IPS DF 19.7 (cell line): ENCODE data around the gene KIRREL3.

Experiments used
- DNase-seq: peaks from one replicate; pipeline ENCODE4 v3.0.0-alpha.2; 2013; ENCODE audit warnings: low read depth, low spot score

Gene KIRREL3

DNA sequence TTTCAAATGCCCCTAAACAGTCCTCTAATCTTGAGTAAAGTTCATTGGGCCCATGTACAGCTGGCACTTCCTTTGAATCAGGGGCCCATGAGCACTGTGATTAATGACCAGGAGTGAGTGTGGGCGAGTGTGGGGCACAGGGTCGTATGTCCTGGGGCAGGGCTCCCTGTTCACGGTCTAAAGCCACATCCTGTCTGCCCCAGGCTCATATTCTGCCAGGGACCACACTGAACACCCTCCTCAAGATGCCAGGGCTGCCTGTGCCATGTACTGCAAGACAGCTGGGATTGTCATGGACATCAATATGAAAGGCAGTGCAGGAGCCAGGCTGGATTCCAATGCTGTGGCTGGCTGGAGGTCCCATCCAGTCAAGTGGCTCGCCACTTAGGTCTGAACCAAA lies 130.5 kb downstream of the KIRREL3 start:
- DNase-seq, result no peak

DNA sequence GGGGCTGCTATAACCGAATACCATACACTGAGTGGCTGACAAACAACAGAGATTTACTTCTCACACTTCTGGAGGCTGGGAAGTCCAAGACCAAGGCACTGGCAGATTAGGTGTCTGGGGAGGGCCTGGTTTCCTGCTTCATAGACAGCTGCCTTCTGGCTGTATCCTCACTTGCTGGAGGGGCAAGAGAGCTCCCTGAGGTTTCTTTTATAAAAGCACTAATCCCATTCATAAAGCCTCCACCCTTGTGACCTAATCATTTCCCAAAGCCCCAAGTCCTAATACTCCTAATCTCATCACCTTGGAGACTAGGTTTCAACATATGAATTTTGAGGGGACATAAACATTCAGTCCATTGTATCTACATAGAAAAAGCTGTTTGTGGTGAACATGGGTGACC lies 131.8 kb downstream of the KIRREL3 start:
- DNase-seq, result no peak

DNA sequence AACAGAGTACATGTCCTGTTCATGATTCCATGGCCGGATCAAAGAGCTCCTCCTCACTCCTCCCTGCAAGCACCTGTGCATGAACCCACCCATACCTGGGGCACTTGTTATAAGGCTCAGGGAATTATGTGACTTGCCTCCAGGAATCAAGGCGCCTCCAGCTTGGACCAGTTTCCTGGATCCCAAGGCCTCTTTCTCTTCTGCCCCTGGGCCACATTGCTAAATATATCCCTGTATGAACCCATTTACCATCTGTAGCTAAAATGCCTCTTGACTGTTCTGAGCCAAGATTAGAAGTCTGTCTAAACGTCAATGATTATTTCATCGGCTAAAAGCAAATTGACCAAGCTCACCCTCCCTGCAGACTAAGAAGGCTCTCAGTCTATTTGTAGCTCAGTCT lies 135.6 kb downstream of the KIRREL3 start:
- no peak for DNase-seq

DNA sequence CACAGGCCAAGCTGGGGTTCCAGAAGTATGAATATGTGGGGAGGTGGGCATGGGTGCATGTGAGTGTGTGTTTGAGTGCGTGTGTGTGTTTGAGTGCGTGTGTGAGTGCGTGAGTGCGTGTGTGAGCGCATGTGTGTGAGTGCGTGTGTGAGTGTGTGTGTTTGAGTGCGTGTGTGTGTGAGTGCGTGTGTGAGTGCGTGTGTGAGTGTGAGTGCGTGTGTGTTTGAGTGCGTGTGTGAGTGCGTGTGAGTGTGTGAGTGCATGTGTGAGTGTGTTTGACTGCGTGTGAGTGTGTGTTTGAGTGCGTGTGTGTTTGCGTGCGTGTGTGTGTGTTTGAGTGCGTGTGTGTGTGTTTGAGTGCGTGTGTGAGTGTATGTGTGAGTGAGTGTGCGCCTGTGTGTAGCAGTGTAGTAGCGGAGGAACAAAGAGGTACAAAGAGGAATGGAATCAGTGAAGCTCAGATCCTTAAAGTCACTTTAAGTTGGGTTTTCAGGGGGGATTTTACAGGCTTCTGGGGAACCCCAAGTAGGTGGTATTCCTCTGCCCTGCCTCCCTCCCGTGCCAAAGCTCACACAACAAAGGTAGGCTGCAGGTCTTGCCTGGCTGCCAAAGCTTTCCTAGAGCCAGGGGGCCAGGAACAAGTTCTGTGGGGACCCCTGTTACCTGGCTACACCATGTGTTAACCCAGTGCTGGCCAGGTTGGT lies 137.1 kb downstream of the KIRREL3 start:
- no peak for DNase-seq

DNA sequence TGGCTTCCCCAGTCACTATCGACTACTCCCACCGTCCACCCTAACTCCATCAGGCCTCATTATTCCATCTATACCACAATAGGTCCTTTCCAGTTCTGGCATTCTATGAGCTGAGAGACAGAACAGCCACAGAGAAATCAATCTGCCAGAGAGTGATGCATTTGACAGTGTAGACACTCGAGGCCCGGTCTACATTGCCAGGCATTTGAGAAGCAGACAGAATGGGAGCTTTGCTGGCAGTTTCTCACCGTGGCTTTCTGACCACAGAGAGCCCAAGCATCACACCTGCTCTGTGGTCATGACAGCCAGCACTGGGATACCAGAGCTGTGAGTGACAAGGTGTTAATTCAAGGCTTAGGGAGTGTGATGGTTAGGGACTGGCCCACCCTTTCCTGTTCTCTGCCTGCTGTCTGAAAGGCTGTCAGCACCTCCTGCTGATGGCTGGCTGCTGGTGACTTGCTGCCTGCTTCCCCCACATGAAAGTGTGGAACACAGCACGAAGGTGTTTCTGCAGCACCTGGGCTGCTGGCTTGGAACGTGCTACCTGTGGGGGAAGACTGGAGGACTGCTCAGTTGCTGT lies 137.8 kb downstream of the KIRREL3 start:
- DNase-seq, result peak; percentile 23

DNA sequence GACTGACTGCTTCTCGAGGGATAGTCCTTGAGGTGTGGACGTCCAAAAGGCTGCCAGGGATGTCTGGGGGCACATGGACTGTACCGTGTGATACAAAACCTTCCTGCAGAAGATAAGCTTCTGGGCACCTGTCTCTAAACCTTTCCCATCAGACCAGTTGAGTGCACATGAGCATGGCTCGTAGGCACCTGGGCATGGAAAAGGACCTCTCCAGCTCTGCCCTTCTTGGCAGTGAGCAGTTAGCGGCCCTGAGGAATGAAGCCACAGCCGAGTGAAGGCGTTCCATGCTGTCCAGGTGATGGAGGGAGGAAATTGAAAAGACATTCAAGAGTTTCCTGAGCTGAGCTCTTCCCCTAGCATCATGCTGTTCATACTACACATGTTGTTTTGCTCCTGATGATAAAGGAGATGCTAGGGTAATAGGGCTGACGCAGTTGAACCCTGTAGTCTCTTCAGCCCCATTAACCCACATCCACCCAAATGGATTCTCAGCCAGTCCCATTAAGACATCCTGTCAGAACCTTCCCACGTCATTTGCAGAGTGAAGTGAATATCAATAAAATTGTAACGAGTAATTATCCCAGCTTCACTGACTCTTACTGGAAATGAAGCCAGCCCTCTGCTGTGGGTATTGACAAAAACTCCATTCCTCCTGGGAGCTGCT lies 138.6 kb downstream of the KIRREL3 start:
- no peak for DNase-seq

GRCh38 chr11:126857860-126858808 lies 142.4 kb downstream of the KIRREL3 start:
- DNase-seq, result no peak

GRCh38 chr11:126855536-126855935 lies 145.0 kb downstream of the KIRREL3 start:
- DNase-seq, result no peak

- DNase-seq, result no peak
Observed at GRCh38 chr11:126853732-126854131, 146.8 kb downstream of the KIRREL3 start.

- no peak for DNase-seq
Observed at GRCh38 chr11:126844789-126845188, 155.8 kb downstream of the KIRREL3 start.

DNA sequence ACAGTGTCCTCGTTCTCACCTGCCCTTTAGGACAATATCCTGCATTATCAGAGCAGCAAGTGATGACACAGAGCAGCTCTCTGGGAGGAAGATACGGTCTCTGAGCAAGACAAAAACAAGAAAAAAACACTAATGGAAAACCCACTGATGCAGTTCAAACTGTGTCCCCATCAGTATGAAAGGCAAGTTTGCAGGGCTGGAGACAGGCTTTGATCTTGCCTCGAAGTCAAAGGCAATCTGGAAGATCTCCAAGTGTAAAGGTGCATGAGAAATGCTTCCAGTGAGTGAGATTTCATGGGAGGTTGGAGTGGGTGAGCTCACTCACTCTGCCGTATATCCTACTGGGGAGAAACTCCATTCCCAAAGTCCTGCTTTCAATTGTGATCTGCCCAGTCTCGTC lies 157.5 kb downstream of the KIRREL3 start:
- DNase-seq, result no peak

DNA sequence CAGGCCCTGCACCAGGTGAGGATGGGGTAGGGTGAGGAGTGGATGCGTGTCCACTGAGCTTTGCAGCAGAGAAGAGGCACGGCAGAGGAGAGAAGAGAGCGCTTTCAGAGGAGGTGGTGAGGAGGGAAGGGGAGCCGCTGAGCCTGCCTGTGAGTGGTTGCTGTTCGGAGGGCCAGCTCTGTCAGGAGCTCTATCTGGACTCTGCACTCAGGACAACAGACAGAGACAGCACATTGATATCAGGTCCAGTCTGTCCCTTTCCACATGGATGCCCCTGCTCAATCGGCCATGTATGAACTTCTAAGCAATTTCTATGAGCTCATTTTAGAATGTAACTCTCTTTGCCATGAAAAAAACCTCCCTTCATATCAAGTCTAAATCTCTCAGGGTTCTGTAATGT lies 158.6 kb downstream of the KIRREL3 start:
- no peak for DNase-seq

GRCh38 chr11:126840975-126841374 lies 159.6 kb downstream of the KIRREL3 start:
- no peak for DNase-seq

GRCh38 chr11:126840201-126840886 lies 160.2 kb downstream of the KIRREL3 start:
- no peak for DNase-seq

GRCh38 chr11:126839496-126839895 lies 161.1 kb downstream of the KIRREL3 start:
- DNase-seq, result no peak

- DNase-seq, result no peak
Observed at GRCh38 chr11:126838779-126839178, 161.8 kb downstream of the KIRREL3 start.

DNA sequence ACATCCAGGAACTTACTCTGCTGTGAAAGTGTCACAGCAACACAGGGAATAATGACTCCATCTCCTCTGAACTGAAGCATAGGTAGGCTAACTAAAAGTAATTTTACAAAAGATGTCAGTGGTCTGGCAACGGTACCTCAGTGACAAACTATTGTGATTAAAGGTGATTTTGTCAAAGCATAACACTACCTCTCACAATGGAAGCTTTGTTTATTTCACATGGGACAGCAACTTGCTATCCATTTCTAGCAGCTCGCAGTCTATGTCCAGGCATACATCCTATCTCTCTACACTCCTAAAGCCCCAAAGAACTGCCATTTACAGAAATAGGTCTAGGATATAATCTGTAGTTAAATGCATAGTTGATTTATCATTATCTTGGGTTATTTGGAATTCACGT lies 163.0 kb downstream of the KIRREL3 start:
- no peak for DNase-seq

GRCh38 chr11:126834573-126834972 lies 166.0 kb downstream of the KIRREL3 start:
- no peak for DNase-seq

DNA sequence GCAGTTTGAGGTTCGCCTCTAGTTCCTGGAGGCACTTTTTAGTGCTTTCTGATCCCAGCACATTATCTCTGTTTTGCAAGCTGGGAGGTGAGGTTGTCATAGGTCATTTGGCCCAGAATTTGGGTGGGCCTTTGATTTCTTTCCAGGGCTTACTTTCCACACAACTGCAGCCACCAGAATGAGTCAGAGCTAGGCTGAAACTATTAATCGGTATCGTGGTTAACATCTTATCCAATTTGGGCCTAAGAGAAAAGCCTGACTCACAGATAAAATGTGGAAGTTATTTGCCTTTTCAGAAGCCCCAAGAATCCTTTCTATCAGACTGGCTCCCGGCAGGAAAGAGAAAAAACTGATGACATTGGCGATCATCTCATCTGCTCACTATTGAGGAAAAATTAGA lies 166.4 kb downstream of the KIRREL3 start:
- no peak for DNase-seq

- DNase-seq, result no peak
Observed at GRCh38 chr11:126833065-126833464, 167.5 kb downstream of the KIRREL3 start.

GRCh38 chr11:126832387-126832786 lies 168.2 kb downstream of the KIRREL3 start:
- no peak for DNase-seq
